Stimulated activated naive CD8-positive, alpha-beta T cell treated with anti-CD3 and anti-CD28 coated beads, Interleukin-15, Interleukin-2, amounts not matched to agents 100 ng/mL and 50 ng/mL, for 24 hours (primary cell): ENCODE measurements around the gene BUB1B.

Source experiments
- H3K27ac Mint-ChIP-seq: one replicate; pipeline ENCODE4 v1.8.0; 2021; ENCODE audit warnings: mild to moderate bottlenecking, mixed read lengths
- H3K27me3 Mint-ChIP-seq: one replicate; pipeline ENCODE4 v1.8.0; 2021; ENCODE audit warnings: mixed read lengths
- H3K36me3 Mint-ChIP-seq: one replicate; pipeline ENCODE4 v1.8.0; 2021; ENCODE audit warnings: low read depth, mixed read lengths
- H3K4me1 Mint-ChIP-seq: one replicate; pipeline ENCODE4 v1.8.0; 2021; ENCODE audit warnings: low read depth, mixed read lengths
- H3K4me3 Mint-ChIP-seq: one replicate; pipeline ENCODE4 v1.8.0; 2021; ENCODE audit warnings: mild to moderate bottlenecking, mixed read lengths
- H3K9me3 Mint-ChIP-seq: one replicate; pipeline ENCODE4 v1.8.0; 2021; ENCODE audit warnings: mixed read lengths

BUB1B gene

DNA sequence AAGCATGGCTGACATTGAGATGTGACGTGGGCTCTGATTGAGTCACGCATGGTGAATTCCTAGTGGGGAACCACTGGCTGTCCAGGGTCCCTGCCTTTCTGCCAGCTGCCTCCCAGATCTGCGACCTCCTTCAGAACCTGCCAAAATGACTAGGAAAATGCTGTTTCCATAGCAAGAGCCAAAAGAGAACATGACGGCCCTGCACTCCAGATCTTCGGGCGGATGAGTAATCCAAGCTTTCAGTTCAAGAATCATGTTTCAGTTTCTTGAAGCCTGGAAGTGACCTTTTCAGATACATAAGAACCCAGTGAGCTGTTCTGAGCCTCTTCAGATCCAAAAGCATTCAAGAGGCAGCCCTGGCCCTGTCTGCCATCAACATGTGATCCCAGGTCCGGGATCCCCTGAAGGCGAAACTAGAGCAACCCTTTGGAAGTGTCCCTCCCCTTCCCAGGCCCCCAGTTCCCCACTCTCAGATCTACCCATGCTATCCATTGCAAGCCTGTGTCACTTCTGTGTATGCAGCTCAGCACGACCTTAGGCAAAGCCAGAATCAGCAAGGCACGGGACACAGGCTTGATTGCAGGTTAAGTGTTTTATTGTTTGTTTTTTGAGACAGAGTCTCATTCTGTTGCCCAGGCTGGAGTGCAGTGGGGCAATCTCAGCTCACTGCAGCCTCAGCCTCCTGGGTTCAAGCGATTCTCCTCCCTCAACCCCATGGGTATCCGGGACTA lies 102.3 kb downstream of the BUB1B start:
- H3K9me3 Mint-ChIP-seq, result no peaks in the 10 kb centered on the region
- H3K4me3 Mint-ChIP-seq, result no peak overlapping the region
- H3K36me3 Mint-ChIP-seq, result no peaks in the 10 kb centered on the region
- no peaks in the 10 kb centered on the region for H3K27me3 Mint-ChIP-seq
- no peak overlapping the region for H3K27ac Mint-ChIP-seq
- no peaks in the 10 kb centered on the region for H3K4me1 Mint-ChIP-seq

DNA sequence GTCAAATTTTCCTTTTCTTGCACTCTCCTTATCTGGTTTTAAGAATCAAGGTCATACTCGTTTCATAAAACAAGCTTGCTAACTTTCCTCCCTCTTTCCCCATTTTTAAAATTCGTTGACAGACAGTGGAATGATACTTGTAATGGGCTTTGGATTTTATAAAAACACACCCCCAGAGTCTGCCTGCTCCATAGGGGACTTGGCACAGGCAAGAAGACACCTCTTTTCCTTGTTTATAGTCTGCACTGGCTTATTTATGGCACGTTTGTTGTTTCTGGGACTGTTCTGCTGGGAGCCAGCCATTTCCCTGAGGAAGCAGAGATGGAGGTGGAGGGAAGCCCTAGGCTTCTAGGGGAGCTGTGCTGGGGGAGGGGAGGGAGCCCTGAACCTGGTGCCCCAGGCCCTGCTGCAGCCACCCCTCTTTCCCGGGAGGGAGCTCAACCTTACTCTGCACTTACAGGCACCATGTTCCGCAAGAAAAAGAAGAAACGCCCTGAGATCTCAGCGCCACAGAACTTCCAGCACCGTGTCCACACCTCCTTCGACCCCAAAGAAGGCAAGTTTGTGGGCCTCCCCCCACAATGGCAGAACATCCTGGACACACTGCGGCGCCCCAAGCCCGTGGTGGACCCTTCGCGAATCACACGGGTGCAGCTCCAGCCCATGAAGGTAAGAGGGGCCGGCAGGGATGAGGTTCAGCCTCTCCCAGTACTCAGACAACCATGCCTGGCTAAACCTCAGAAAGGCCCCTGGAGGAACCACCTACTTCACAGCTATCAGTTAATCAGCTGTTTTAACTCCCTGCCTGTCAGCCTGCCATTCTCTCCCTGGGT lies 103.7 kb downstream of the BUB1B start:
- no peaks in the 10 kb centered on the region for H3K9me3 Mint-ChIP-seq
- H3K4me1 Mint-ChIP-seq, result no peaks in the 10 kb centered on the region
- no peaks in the 10 kb centered on the region for H3K36me3 Mint-ChIP-seq
- H3K27me3 Mint-ChIP-seq, result no peaks in the 10 kb centered on the region
- no peak overlapping the region for H3K27ac Mint-ChIP-seq
- no peak overlapping the region for H3K4me3 Mint-ChIP-seq

DNA sequence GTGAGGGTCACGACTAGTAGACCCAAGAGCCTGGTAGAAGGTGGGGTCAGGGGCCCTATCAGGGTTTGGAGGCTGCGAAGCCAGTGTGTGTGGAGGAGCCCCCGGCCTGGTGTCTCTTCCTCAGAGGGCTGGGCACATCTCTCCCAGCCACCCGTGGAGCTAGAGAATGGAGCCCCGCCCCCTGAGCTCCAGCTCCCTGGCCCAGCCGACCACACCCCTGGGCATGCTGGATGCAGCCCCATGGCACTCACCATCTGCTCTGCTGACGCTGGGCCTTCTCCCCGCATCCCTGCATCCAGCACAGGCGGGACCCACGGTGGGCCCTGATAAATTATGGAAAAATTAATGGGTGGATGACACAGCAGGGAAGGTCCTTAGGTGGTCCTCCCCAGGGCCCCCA lies 104.5 kb downstream of the BUB1B start:
- Mint-ChIP-seq H3K4me1 (no peaks in the 10 kb centered on the region), H3K27me3 (no peaks in the 10 kb centered on the region), H3K9me3 (no peaks in the 10 kb centered on the region), H3K27ac (no peak overlapping the region), H3K36me3 (no peaks in the 10 kb centered on the region), H3K4me3 (no peak overlapping the region)

- no peaks in the 10 kb centered on the region for H3K27me3 Mint-ChIP-seq
- H3K4me1 Mint-ChIP-seq, result no peaks in the 10 kb centered on the region
- no peak overlapping the region for H3K27ac Mint-ChIP-seq
- no peaks in the 10 kb centered on the region for H3K36me3 Mint-ChIP-seq
- no peaks in the 10 kb centered on the region for H3K9me3 Mint-ChIP-seq
- H3K4me3 Mint-ChIP-seq, result no peak overlapping the region
These were observed 105.0 kb downstream of the BUB1B start for GRCh38 chr15:40265875-40266274.

DNA sequence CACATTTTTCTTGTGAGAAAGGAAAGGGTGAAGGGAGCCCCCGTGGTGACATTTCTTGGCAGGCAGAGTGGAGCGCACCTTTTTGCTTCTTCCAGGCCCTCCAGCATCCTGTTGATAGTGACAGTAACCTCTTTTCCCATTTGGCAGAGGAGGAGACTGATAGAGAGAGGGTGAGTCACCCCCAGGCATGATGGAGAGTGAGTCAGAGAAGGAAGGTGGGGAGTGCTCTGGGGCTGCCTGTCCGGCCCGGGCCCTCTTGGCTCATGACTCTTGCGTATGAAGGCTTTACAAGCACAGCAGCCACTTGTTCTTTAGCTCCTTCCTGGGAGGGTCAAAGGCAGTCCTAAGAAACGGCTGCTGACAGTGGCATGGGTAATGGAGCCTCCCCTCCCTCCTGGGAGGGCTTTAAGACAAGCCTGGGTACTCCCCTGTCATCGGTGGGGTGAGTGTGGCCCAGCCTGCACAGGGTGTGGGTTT lies 106.0 kb downstream of the BUB1B start:
- H3K9me3 Mint-ChIP-seq, result no peaks in the 10 kb centered on the region
- no peaks in the 10 kb centered on the region for H3K36me3 Mint-ChIP-seq
- no peaks in the 10 kb centered on the region for H3K4me1 Mint-ChIP-seq
- H3K27me3 Mint-ChIP-seq, result no peaks in the 10 kb centered on the region
- H3K4me3 Mint-ChIP-seq, result no peak overlapping the region
- no peak overlapping the region for H3K27ac Mint-ChIP-seq

DNA sequence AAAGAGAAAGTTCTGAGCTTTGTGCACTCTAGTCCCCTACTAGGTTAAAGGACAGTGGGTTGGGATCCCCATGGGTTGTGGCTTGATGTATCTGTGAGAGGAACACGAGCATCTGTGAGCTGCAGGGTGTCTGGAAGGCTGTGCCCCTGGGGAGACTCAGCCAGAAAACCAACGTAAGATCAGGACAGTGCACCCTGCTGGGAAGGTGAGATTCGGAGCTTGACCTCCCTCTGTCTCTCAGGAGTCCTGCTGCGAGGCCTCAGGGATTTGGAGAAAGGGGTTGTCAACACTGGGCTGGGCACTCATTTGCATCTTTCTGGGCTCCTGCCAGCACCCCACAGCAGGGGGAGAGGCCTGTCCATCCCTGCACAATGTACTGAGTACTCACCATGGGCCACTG lies 106.8 kb downstream of the BUB1B start:
- Mint-ChIP-seq H3K4me3 (no peak overlapping the region), H3K27ac (no peak overlapping the region), H3K4me1 (no peaks in the 10 kb centered on the region), H3K9me3 (no peaks in the 10 kb centered on the region), H3K36me3 (no peaks in the 10 kb centered on the region), H3K27me3 (no peaks in the 10 kb centered on the region)

DNA sequence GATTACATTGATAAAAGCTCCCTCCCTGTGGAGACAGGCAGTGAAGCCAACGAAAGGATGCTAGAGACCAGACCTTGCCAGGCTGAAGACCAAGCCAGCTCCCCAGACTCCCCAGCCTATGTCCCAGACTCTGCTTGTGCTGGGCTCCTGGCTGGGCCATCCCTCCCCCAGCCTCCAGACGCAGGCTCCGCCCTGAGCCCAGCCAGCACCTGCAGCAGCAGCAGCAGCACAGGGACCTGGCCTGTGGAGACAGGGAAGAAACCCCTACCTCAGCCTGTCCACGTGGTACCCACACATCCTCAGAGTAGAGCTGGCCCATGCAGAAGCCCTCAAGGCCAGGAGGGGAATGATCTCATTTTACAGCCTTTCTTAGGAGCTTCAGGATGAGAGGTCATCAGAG lies 108.7 kb downstream of the BUB1B start:
- no peaks in the 10 kb centered on the region for H3K36me3 Mint-ChIP-seq
- H3K27me3 Mint-ChIP-seq, result no peaks in the 10 kb centered on the region
- H3K4me1 Mint-ChIP-seq, result no peaks in the 10 kb centered on the region
- no peak overlapping the region for H3K4me3 Mint-ChIP-seq
- no peaks in the 10 kb centered on the region for H3K9me3 Mint-ChIP-seq
- no peak overlapping the region for H3K27ac Mint-ChIP-seq

DNA sequence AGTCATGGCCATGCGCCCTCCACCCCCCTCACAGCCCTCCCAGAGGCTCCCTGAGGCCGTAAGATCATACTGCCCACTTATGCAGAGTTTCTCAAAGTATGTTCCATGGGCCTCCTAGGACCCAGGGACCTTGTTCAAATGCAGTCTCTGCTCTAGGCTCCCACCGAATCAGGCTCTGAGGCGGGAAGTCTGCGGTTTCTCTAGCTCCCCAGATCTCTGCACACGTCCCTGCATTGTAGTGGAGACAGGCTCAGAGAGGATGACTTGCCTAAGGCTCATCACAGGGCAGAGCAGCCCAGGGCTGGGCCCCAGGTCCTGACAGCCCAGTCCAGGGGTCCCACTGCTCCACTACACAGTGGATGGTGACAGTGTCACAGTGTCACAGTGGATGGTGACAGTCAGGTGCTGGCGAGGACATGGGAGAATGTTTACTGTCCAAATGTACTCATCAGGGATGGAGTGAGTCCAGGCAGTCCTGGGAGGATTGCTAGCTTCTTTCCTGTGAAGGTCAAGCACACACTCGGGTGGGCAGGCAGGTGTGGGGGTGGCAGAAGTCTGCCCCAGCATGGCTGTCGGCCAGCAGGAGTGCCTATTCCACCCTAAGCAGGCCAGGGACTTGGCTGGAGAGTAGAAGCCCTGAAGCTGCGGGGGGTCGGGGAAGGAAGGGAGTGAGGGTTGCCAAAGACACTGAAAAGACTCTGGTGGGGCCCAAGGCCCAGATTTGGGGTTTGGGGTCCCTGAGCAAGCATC lies 109.6 kb downstream of the BUB1B start:
- H3K4me3 Mint-ChIP-seq, result no peak overlapping the region

More for the DNA sequence above, 109.6 kb downstream of the BUB1B start:
- Mint-ChIP-seq H3K4me1 (no peaks in the 10 kb centered on the region), H3K36me3 (no peaks in the 10 kb centered on the region), H3K9me3 (no peaks in the 10 kb centered on the region), H3K27ac (no peak overlapping the region), H3K27me3 (no peaks in the 10 kb centered on the region)
